COR-L47 (cell line): ENCODE results near the gene TMEM63A.

ENCODE experiments used
- DNase-seq: peaks from one replicate; lab custom pipeline; 2025; lab: John Stamatoyannopoulos, UW

The TMEM63A gene

DNA sequence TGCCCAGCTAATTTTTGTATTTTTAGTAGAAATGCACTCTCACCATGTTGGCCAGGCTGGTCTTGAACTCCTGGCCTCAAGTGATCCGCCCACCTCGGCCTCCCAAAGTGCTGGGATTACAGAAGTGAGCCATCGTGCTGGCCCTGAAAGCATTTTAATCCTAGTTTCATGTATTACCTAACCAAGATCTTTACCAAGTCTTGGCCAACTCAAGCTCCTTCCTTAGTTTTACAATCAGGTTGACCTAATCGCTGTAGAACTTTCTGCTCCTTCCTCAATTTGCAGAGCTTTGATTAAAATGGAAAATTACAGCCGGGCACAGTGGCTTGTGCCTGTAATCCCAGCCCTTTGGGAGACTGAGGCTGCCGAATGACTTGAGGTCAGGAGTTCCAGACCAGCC, 3.2 kb upstream of the TMEM63A start:
- no peak for DNase-seq

GRCh38 chr1:225883616-225884265, 1.6 kb upstream of the TMEM63A start:
- no peak for DNase-seq

GRCh38 chr1:225882694-225883615, 775 bp upstream of the TMEM63A start:
- DNase-seq, result no peak

DNA sequence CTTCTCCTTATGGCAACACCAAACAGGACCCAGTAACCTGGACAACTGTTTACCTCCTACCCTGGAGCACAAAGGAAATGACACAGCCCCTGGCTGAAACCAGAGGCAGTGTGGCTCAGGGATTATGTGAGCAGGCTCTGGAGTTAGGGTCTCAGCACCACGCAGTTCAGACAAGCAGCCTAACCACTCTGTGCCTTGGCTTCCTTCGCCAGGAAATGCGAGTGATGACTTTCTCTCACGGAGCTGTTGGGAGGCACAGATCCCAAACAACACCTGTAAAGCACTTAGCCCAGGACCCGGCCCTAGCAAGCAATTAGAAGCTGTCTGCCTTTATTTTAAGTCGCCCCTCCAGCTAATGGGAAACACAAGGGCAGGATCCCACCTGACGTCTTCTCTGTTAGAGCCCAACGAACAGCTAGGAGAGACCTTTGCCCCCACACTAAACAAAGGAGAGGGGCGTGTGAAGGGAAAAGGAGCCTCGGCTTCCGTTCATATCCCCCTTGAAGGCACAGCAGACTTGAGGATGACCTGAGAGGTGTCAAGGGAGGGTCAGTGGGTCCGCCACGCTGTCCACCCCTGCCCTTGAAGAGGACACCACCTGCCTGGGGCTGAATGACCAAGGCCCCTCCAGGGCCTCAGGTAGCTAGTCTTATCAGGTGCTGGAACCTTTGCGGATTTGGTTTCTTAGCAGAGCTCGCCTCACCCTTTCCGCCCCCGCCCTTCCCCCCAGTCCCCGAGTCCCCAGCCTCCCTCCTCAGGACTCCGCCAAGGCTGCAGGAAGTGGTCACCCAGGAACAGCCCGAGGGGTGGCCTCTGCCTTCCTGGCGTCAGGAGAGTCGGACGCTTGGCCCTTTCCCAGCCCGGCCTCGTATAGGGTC, 860 bp downstream of the TMEM63A start:
- DNase-seq, result no peak

DNA sequence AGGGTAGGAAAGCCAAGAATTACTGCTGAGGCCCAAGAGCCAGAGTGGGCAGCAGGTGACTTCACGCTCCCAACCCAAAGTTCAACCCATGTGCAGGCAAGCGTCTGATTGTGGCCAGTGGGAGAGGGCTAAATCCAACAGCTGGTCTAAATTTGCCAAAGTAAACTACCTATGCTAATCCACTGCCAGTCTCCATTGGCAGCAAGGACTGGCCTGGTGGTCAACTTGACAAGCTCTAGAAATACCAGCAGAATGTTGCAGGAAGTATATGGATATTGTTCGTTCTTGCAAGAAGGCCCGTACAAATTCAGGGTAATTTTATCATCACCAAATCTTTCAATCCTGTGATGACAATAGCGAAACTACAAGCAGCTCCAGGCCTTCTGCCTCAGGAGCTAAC, 1.5 kb downstream of the TMEM63A start:
- no peak for DNase-seq

GRCh38 chr1:225880222-225880588, 2.0 kb downstream of the TMEM63A start:
- DNase-seq, result no peak

GRCh38 chr1:225879521-225880221, 2.5 kb downstream of the TMEM63A start:
- no peak for DNase-seq

GRCh38 chr1:225878282-225878681, 3.9 kb downstream of the TMEM63A start:
- no peak for DNase-seq

- no peak for DNase-seq
Observed at GRCh38 chr1:225877580-225877979, 4.6 kb downstream of the TMEM63A start.

GRCh38 chr1:225876900-225877510, 5.2 kb downstream of the TMEM63A start:
- DNase-seq, result no peak

- DNase-seq, result no peak
Observed at GRCh38 chr1:225875044-225875815, 7.0 kb downstream of the TMEM63A start.

- no peak for DNase-seq
Observed at GRCh38 chr1:225874431-225874830, 7.7 kb downstream of the TMEM63A start.

DNA sequence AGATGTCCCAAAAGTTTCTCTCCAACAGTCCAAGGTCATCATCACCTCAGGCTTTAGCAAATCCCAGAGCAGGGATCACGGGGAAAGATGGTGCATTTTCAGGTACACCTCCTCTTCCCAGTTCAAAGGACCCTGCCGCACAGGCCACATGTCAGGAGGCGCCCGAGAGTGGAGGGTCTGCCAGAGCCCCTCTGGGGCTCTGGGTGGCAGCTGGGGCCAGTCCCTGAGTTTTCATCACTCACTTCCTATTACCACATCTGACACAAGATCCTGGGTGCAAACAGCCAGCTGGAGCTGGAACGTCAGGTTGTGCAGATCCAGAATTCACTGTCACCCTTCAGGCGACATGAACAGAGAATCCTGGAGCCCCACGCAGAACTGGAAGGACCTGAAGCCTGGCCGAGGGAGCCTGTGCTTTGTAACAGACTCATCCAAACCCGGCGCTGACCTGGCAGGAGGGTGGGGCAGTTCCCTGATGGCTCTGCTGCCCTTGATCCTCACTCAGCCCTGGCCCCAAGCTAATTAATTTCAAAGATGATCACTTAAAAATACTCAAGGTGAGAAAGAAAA, 8.8 kb downstream of the TMEM63A start:
- DNase-seq, result no peak

GRCh38 chr1:225872075-225872430, 10.1 kb downstream of the TMEM63A start:
- DNase-seq, result no peak

- peak; percentile 85 for DNase-seq
Observed at GRCh38 chr1:225871359-225872074, 10.7 kb downstream of the TMEM63A start.

DNA sequence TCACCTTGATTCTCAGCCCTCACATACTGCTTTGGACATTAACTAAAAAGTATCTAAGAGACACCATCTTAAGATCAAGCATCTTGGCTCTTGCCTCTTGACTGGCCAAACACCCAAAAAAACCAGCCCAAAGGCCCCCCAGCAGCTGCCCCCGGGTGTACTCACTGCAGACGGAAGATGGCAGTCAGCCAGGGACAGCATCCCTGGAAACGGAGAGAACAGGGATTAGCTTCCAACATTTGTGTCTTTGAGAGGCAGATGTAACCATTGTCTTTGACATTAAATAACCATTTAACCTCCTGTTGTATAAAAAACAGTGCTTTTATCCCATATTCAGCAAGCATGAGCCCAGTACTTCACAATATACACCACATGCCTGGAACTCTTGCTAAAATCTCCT, 11.3 kb downstream of the TMEM63A start:
- peak; percentile 55 for DNase-seq

DNA sequence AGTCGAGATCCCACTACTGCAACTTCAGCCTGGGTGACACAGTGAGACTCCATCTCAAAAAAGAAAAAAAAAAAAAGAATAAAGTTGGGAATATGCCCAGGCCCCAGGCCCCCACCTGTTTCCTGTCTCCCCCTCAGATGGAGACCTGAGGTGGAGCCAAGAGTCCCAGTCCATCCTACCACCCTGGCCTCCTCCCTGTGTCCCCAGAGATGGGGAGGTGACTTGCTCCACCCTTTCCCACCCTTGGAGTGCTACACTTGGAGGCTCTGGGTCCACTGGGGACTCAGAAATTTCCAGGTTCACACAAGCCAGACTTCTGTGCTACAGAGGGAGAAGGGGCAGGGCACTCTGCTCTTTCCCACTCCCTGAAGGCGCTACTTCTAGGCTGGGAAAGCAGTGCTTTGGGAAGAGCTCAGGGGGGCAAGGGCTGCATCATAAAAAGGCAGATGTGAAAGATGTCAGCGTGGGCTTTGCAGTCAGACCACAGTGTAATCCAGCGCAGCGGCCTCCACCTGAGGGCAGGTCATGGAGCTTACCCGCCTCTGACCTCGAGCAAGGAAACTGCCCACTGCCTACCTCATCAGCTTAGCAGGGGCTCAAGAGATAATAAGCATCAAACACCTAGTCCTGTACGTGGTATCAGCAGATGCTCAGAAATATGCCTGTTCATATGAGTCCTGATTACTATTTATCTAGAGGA, 13.4 kb downstream of the TMEM63A start:
- DNase-seq, result no peak

- no peak for DNase-seq
Observed at GRCh38 chr1:225866981-225867380, 15.2 kb downstream of the TMEM63A start.
